Measurements from ENCODE around the gene GSTO2. TPM values are rescaled to one million over a fixed set of nuclear protein-coding genes. Genes with fewer than 3 reads are reported as not detected.

GSTO2 gene
- total RNA-seq, 2 experiments from 2014 or later: 0.77 to 1.2 TPM

DNA sequence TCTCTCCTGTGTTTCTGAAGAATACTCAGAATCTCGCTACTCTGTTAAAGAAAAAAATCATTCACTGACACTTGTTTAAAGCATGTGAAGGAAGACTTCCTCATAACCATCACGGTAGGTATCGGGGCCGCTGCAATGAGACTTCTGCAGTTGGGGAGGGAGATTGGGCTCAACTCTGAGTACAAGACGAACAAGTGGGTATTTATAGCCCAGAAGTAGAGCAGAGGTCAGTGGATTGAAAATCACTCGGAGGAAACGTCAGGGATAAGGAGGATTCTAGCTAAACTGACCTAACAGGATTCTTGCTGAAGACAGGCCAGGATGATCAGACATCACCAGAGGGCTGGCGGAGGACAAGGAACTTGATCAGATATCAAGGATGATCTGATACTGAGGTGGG is 35.9 kb downstream of the GSTO2 start:
- no peak for ATAC-seq (ENCODE audit: poor library complexity)

DNA sequence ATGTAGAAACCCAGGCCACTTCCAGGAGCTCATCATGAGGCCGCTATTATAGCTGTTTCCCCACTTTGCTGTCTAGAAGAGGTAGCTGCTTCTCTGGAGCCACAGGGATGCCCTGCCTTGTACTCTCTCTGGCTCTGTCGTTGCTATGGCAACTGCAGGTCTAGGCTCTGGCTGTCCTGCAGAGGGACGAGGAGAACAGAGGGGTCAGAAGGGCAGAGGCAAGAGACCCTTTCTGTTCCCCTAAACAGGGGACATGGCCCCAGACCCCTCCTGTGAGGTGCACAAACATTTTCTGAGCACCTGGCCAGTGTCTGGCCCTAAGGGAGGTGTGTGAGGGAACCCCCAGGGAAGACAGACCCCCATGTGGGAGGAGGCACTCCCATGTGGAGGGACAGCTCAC is 37.9 kb downstream of the GSTO2 start:
- Histone ChIP-seq H3K27ac (ENCODE audit: low read depth in 1 of 2, low read length in 2 of 2) (no peak overlapping the region), H3K9me3 (ENCODE audit: control insufficient read depth in 1 of 2, insufficient read depth in 1 of 2, low read length in 2 of 2) (no peaks in the 10 kb centered on the region), H3K4me3 (ENCODE audit: low read length) (no peak overlapping the region), H3K27me3 (ENCODE audit: control insufficient read depth in 1 of 2, insufficient read depth in 2 of 2, low read length in 2 of 2) (no peaks in the 10 kb centered on the region), H3K36me3 (ENCODE audit: insufficient read depth, low read length) (peaks cover 15% of the 10 kb centered on the region), H3K4me1 (ENCODE audit: insufficient read depth, low read length) (peaks cover 80% of the 10 kb centered on the region)
- Mint-ChIP-seq H3K4me1 (ENCODE audit: low read depth) (peaks cover 75% of the 10 kb centered on the region), H3K27me3 (no peaks in the 10 kb centered on the region), H3K27ac (peak overlapping the region; percentile 71), H3K4me3 (no peak overlapping the region), H3K36me3 (ENCODE audit: low read depth) (peaks cover 22% of the 10 kb centered on the region), H3K9me3 (no peaks in the 10 kb centered on the region)
- no peak for ATAC-seq (ENCODE audit: poor library complexity)
- ChIA-PET POLR2A (interaction anchor here (1.2 to 5.6 kb wide), 10 partner anchors 12 to 45 kb away, joined by 3 to 99 read pairs (median 8); partner anchors contain the start of genes CFAP58, GSTO2 and ITPRIP), CTCF (interaction anchor here (1.4 to 6.0 kb wide), 3 partner anchors 30 to 45 kb away, joined by 3 to 107 read pairs (median 37); partner anchors contain the start of genes CFAP58 and ITPRIP)
- DNase-seq: no peak
- TF ChIP-seq, protein P1, sequence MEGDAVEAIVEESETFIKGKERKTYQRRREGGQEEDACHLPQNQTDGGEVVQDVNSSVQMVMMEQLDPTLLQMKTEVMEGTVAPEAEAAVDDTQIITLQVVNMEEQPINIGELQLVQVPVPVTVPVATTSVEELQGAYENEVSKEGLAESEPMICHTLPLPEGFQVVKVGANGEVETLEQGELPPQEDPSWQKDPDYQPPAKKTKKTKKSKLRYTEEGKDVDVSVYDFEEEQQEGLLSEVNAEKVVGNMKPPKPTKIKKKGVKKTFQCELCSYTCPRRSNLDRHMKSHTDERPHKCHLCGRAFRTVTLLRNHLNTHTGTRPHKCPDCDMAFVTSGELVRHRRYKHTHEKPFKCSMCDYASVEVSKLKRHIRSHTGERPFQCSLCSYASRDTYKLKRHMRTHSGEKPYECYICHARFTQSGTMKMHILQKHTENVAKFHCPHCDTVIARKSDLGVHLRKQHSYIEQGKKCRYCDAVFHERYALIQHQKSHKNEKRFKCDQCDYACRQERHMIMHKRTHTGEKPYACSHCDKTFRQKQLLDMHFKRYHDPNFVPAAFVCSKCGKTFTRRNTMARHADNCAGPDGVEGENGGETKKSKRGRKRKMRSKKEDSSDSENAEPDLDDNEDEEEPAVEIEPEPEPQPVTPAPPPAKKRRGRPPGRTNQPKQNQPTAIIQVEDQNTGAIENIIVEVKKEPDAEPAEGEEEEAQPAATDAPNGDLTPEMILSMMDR (IDR thresholded peaks at IDR 0.05): no peak
- intact Hi-C loops (cut with DNase I, micrococcal nuclease): loop anchor here in 1 of 2 experiments (2.0 kb wide), 1 partner anchor 16 kb away; no protein-coding TSS in a partner anchor

More for the DNA sequence above, 35.9 kb downstream of the GSTO2 start:
- intact Hi-C loops (cut with DNase I, micrococcal nuclease): loop anchor here (1.0 kb wide), 3 partner anchors 14 to 45 kb away; partner anchors contain the start of gene ITPRIP (in 1 of the 2)
- POLR2A ChIA-PET: interaction anchor here (1.2 to 5.6 kb wide), 7 partner anchors 16 to 47 kb away, joined by 4 to 99 read pairs (median 30); partner anchors contain the start of genes CFAP58 and ITPRIP
- H3K4me1 ChIP-seq (ENCODE audit: insufficient read depth, low read length): peaks cover 78% of the 10 kb centered on the region
- no peaks in the 10 kb centered on the region for H3K9me3 Mint-ChIP-seq
- no peaks in the 10 kb centered on the region for H3K27me3 ChIP-seq (ENCODE audit: control insufficient read depth in 1 of 2, insufficient read depth in 2 of 2, low read length in 2 of 2)
- H3K27ac ChIP-seq (ENCODE audit: low read depth in 1 of 2, low read length in 2 of 2): no peak overlapping the region
- H3K4me3 Mint-ChIP-seq: no peak overlapping the region
- CTCF ChIA-PET: interaction anchor here (1.2 to 6.0 kb wide), 12 partner anchors 9 to 57 kb away, joined by 3 to 107 read pairs (median 12); partner anchors contain the start of genes CFAP58 and ITPRIP
- H3K4me1 Mint-ChIP-seq (ENCODE audit: low read depth): peaks cover 79% of the 10 kb centered on the region
- no peak for DNase-seq
- no peaks in the 10 kb centered on the region for H3K27me3 Mint-ChIP-seq
- H3K36me3 ChIP-seq (ENCODE audit: insufficient read depth, low read length): no peaks in the 10 kb centered on the region
- no peak overlapping the region for H3K4me3 ChIP-seq (ENCODE audit: low read length)
- TF ChIP-seq, protein P1 (IDR thresholded peaks at IDR 0.05): no peak
- H3K36me3 Mint-ChIP-seq (ENCODE audit: low read depth): peaks cover 13% of the 10 kb centered on the region
- H3K9me3 ChIP-seq (ENCODE audit: control insufficient read depth in 1 of 2, insufficient read depth in 1 of 2, low read length in 2 of 2): no peaks in the 10 kb centered on the region
- H3K27ac Mint-ChIP-seq: peak overlapping the region; percentile 16

DNA sequence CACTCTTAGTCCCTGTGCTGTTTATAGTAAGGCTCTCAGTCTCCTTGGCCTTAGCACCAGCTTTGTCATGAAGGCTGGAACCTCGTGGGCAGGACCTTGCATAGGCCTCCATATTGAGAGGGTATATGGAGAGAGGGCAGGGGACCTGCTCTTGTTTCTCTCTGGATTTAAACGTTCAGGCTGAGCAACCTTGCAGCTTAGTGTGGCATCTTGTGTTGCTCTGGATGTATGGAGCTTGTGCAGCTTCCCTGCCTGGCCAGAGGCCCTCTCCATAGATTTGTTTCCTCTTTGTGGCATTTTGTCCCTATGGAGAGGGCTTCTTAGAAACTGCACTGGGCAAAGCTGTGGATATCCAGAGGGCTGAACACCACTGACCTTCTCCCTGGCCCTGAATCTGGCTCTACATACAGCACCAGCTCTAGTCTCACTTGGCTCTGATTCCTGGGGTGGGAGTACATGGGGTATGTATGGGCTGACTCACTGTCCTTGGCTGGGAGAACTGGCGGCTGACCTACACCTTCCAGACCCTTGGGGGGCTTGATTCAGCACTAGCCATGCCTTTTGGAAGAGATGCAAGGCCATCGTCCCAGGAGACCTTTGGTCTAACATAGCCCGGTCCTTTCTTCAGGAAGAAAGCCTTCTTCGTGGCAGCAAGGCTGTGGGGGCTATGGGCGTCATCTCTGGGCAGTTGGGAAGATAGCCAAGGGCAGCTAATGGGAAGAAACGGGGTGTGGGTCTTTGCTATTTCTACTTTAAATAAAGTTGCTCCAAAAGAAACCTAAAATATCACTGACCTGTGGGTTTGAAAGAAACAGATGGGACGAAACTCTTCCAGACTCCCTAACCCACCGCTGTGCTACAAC is 38.8 kb downstream of the GSTO2 start:
- Mint-ChIP-seq H3K27ac (peak overlapping the region; percentile 71), H3K9me3 (no peaks in the 10 kb centered on the region), H3K4me1 (ENCODE audit: low read depth) (peaks cover 83% of the 10 kb centered on the region), H3K27me3 (no peaks in the 10 kb centered on the region), H3K36me3 (ENCODE audit: low read depth) (peaks cover 31% of the 10 kb centered on the region), H3K4me3 (peak overlapping the region; percentile 63)
- intact Hi-C loops (cut with DNase I, micrococcal nuclease): loop anchor here in 1 of 2 experiments (1.0 to 2.0 kb wide), 3 partner anchors 14 to 21 kb away; no protein-coding TSS in a partner anchor
- Histone ChIP-seq H3K4me3 (ENCODE audit: low read length) (no peak overlapping the region), H3K36me3 (ENCODE audit: insufficient read depth, low read length) (peaks cover 23% of the 10 kb centered on the region), H3K27ac (ENCODE audit: low read depth in 1 of 2, low read length in 2 of 2) (no peak overlapping the region), H3K9me3 (ENCODE audit: control insufficient read depth in 1 of 2, insufficient read depth in 1 of 2, low read length in 2 of 2) (no peaks in the 10 kb centered on the region), H3K4me1 (ENCODE audit: insufficient read depth, low read length) (peaks cover 80% of the 10 kb centered on the region), H3K27me3 (ENCODE audit: control insufficient read depth in 1 of 2, insufficient read depth in 2 of 2, low read length in 2 of 2) (no peaks in the 10 kb centered on the region)
- TF ChIP-seq, protein P1 (IDR thresholded peaks at IDR 0.05): no peak
- ChIA-PET CTCF (interaction anchor here (0.8 to 6.0 kb wide), 5 partner anchors 14 to 44 kb away, joined by 3 to 107 read pairs (median 6); partner anchors contain the start of genes CFAP58 and ITPRIP), POLR2A (interaction anchor here (0.7 to 5.6 kb wide), 11 partner anchors 13 to 44 kb away, joined by 3 to 99 read pairs (median 7); partner anchors contain the start of genes CFAP58, GSTO2 and ITPRIP)
- DNase-seq: no peak
- ATAC-seq (ENCODE audit: poor library complexity): no peak

All from CD4-positive, alpha-beta T cell (primary cell).